AG04449 (cell line): ENCODE measurements around the gene MYO1B.

ENCODE experiments used
- CTCF ChIA-PET: fragments of 350-600 bp; formaldehyde crosslinking; extraction: SDS; loops from one replicate; lab custom pipeline; 2021; ENCODE audit warnings: antibody characterized with exemption; lab: Yijun Ruan, JAX
- POLR2A ChIA-PET: fragments of 400-600, 350-600 bp; formaldehyde crosslinking; extraction: SDS; loops from one replicate; lab custom pipeline; 2020; ENCODE audit warnings: antibody characterized with exemption, inconsistent platforms; lab: Yijun Ruan, JAX
- DNase-seq: peaks from one replicate; pipeline ENCODE4 v3.0.0-alpha.2; 2010; ENCODE audit warnings: low read depth, low spot score
- H3K4me3 ChIP-seq: 2 replicates; pipeline ENCODE4 v1.5.1; 2011; ENCODE audit warnings: low read depth, mild to moderate bottlenecking, control low read depth, low read length
- TF ChIP-seq, protein P1 (sequence below): IDR thresholded peaks from one replicate; pipeline ENCODE4 v1.5.1; 2011; ENCODE audit warnings: mild to moderate bottlenecking, moderate library complexity, low read length, control low read depth, inconsistent platforms; ENCODE audit not compliant: insufficient read depth; ENCODE audit errors: missing control alignments

The MYO1B gene

GRCh38 chr2:191246820-191247380, 1.7 kb downstream of the MYO1B start:
- CTCF ChIA-PET = interaction anchor here (0.9 to 5.3 kb wide), 13 partner anchors 16 to 255 kb away, joined by 3 to 43 read pairs (median 5); no protein-coding TSS in a partner anchor
- POLR2A ChIA-PET = interaction anchor here (0.8 to 2.2 kb wide), 8 partner anchors 18 to 241 kb away, joined by 3 to 8 read pairs (median 4); no protein-coding TSS in a partner anchor

GRCh38 chr2:191247381-191248057, 2.3 kb downstream of the MYO1B start:
- POLR2A ChIA-PET = interaction anchor here (0.9 to 1.9 kb wide), 5 partner anchors 29 to 240 kb away, joined by 3 to 4 read pairs (median 3); no protein-coding TSS in a partner anchor
- CTCF ChIA-PET = interaction anchor here (0.9 to 5.3 kb wide), 11 partner anchors 13 to 254 kb away, joined by 3 to 43 read pairs (median 3); no protein-coding TSS in a partner anchor
- peak; percentile 84 for DNase-seq
- peak overlapping the region; percentile 93 for H3K4me3 ChIP-seq
- TF ChIP-seq, protein P1, sequence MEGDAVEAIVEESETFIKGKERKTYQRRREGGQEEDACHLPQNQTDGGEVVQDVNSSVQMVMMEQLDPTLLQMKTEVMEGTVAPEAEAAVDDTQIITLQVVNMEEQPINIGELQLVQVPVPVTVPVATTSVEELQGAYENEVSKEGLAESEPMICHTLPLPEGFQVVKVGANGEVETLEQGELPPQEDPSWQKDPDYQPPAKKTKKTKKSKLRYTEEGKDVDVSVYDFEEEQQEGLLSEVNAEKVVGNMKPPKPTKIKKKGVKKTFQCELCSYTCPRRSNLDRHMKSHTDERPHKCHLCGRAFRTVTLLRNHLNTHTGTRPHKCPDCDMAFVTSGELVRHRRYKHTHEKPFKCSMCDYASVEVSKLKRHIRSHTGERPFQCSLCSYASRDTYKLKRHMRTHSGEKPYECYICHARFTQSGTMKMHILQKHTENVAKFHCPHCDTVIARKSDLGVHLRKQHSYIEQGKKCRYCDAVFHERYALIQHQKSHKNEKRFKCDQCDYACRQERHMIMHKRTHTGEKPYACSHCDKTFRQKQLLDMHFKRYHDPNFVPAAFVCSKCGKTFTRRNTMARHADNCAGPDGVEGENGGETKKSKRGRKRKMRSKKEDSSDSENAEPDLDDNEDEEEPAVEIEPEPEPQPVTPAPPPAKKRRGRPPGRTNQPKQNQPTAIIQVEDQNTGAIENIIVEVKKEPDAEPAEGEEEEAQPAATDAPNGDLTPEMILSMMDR = no peak

More at GRCh38 chr2:191246820-191247380, 1.7 kb downstream of the MYO1B start:
- H3K4me3 ChIP-seq = peak overlapping the region; percentile 93
- DNase-seq = no peak
- TF ChIP-seq, protein P1 = no peak

GRCh38 chr2:191249156-191249813, 4.1 kb downstream of the MYO1B start:
- DNase-seq = no peak
- POLR2A ChIA-PET = interaction anchor here (0.6 kb wide), 1 partner anchor 15 kb away, joined by 3 read pairs; no protein-coding TSS in a partner anchor
- no peak overlapping the region for H3K4me3 ChIP-seq
- TF ChIP-seq, protein P1 = no peak
- CTCF ChIA-PET = interaction anchor here (1.0 to 5.3 kb wide), 5 partner anchors 9 to 252 kb away, joined by 3 to 43 read pairs (median 3); no protein-coding TSS in a partner anchor

DNA sequence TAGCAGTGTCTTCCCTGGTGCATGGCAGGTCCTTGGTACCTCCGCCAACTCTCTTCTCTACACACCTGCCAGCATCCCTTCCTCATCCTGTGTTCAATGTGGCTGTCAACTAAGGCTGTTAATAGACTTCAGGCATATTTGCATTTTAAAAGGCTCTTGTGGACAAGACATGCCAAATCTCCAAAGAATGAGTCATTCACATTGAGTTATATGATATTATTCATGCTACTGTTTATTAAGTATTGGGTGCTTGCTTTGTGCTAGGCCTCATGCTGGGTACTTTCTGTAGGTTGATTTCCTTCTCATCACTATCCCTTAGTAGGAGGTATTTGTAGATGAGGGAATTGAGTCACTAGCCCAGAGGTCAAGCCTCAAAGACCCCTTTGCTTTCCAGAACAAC, 5.2 kb downstream of the MYO1B start:
- TF ChIP-seq, protein P1 = no peak

DNA sequence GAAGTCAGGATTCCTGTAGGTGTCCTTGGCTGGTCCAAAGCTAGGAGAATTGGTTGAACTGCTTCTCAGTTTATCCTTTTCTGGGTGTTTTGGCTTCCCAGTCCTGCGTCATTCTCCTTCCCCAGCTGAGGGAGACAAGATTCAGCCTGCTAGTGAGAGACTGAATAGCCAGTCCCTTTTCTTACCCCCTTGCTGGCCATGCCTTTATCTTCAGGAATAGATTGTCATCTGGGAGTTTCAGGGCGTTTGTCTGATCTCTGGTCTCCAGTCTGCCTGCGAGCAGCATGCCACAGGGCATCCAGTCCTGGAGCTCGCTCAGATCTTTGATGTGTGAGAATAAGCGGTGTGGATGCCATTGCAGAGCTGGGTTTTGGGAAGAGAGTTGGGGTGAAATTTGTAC, 5.8 kb downstream of the MYO1B start:
- no peak overlapping the region for H3K4me3 ChIP-seq
- ChIA-PET CTCF (interaction anchor here (1.0 to 1.7 kb wide), 4 partner anchors 20 to 288 kb away, joined by 4 to 6 read pairs (median 5); no protein-coding TSS in a partner anchor), POLR2A (no interaction called here)
- TF ChIP-seq, protein P1 = no peak
- no peak for DNase-seq

More for the DNA sequence above, 5.2 kb downstream of the MYO1B start:
- ChIA-PET POLR2A (no interaction called here), CTCF (interaction anchor here (1.0 to 1.7 kb wide), 3 partner anchors 19 to 139 kb away, joined by 4 to 6 read pairs (median 4); no protein-coding TSS in a partner anchor)
- DNase-seq = no peak
- no peak overlapping the region for H3K4me3 ChIP-seq
